AG20443 (cell line): ENCODE results near the gene CNRIP1.
A peak's percentile ranks its signal among the peaks of the same experiment; 100 is the strongest.

Experiments
- DNase-seq: peaks from one replicate; pipeline ENCODE4 v3.0.0; 2012; ENCODE audit warnings: low spot score, mixed read lengths

Gene CNRIP1

DNA sequence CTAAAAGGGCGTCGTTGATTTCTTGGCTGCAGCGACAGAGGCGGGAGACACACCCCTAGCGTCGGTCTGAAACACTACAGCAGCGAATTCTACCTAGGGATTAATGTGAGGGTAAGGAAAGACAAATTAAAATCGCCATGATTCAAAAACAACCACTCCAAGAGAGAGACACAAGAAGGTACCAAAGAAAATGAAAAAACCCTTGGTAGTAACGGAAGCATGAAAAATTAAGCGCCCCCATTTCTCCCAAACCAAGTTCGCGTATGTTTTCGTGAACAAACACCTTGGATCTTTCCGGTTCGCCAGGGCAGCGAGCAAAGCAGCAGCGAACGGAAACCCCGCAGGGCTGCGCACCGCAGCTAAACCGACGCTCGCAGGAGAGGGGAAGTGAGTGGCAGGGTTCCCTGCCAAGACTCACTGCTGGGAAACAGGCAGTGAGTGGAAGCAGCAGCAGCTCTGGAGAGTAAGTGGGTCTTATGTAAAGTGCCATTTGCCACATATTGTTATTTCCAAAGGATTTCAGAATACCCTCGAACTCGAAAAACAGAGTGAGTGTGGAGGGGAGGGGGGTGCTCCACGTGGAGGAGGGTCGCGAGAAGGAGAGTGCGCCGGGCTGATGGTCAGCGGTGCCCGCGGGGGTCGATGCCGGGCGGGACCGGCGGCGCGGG lies 68.4 kb downstream of the CNRIP1 start:
- DNase-seq, result peak; percentile 78

DNA sequence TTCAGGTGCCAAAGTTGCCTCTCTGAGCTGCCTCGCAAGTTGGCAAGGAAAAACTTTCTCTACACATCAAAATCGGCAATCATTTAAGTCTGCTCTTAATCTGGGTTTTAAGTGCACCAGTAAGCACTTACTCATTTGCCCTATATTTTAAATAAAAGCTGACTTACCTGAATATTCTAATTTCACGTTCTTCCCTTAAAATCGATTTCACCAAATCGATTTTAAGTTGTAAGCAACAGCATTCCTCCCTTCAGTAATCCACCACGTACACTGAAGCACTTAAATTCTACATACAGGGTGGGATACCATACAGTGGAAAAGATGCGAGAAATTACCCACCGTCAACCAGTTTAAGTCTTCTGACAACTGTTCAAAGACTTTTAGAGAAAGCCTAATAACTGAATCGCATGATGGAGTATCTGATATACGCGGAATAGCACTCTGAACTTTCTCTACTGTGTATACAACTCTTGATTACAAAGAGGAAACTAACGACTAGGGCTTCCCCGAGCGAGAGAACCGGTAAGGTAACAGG lies 69.0 kb downstream of the CNRIP1 start:
- DNase-seq, result no peak

DNA sequence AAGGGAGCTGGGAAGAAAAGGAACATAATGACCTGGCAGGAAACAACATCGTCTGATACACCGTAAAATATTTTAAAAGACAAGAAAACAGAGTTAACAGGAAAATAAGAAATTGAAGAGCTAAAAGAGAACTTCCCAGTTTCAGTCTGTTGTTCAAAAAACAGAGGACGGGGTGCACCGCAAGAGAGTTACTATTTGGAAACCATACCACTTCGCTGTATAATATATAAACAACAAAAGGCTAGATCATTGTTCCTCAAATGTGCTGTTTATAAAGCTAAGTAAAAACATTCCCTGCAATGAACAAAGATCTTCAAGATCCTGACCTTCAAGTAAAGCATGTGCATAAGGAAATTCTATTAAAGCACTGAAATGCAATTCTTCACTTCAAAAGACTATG lies 69.6 kb downstream of the CNRIP1 start:
- DNase-seq, result no peak

DNA sequence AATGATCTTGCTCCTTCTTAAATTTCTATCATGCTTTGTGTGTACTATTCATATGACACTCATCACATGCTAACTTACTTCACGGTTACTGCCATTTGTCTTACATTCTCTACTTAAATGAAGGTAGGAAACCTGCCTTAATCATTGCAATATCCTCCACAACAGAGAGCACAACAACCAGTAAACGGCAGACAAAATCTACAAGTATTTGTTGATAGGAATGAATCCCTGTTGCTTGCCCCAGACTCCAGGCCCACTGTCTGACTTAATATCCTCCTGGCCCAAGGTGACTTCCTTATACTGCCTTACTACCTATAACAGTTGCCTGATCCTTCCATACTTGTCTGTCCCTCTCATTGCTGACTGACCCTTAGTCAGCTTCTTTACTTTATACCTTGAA lies 70.9 kb downstream of the CNRIP1 start:
- no peak for DNase-seq

DNA sequence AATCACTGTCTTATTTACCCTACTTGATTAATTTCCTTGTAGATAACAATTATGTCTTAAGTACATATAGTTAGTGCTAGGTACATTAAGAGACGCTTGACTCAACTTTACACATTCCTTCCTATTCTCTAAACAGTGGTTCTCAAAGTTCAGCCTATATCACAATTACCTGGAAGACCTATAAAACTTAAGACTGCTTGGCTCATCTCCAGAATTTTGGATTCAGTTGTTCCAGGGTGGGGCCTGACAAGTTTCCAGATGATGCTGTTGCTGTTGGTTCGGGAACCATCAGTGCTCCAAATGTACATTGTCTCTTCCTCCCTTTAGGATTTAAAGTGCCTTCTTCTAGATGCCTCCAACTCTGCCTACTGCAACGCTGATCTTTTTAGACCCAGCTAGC lies 71.4 kb downstream of the CNRIP1 start:
- no peak for DNase-seq

DNA sequence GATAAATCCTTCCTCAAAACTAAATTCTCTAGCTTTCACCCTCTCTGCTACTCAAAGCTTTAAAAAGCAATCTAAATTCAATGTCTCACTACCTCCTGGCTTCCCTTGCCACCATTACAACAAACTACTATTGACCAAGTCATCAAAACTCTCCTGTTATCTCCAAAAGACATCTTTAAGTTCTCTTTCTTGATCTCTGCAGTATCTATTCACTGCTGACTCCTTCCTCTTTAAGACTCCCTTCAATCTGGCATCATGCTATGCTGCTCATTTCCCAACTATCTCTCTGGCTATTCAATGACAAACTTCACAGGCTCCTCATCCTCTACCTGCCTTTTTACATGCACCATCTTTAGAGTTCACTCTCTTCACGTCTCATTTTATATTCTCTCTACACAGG lies 73.4 kb downstream of the CNRIP1 start:
- no peak for DNase-seq

DNA sequence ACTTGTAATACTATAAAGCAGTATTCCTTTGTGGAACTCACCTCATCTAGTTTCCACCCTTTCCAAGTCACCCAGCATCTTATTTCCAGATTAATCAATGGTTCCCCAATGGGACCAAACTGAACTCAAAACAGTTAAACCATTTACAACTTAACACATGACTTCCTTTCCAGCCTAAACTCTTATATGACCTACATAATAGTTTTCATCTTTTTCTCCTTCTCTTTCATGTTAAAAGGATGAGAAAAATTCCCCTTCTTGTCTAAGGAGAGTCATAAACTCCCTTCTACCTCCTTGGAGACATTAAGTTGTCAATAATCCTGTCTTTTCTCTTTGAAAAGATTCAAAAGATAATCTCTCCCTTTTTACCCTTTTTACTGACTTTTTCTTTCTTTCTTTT lies 74.1 kb downstream of the CNRIP1 start:
- no peak for DNase-seq

DNA sequence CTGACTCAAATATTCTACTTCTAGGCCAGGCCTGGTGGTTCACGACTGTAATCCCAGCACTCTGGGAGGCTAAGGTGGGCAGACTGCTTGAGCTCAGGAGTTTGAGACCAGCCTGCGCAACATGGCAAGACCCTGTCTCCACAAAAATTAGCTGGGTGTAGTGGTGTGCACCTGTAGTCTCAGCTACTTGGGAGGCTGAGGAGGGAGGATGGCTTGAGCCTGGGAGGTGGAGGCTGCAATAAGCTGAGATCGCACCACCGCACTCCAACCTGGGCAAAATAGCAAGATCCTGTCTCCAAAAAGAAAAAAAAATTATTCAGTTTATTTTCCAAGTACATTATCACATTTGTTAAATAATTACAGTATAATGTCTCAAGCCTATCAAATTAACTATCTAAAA lies 74.7 kb downstream of the CNRIP1 start:
- no peak for DNase-seq

DNA sequence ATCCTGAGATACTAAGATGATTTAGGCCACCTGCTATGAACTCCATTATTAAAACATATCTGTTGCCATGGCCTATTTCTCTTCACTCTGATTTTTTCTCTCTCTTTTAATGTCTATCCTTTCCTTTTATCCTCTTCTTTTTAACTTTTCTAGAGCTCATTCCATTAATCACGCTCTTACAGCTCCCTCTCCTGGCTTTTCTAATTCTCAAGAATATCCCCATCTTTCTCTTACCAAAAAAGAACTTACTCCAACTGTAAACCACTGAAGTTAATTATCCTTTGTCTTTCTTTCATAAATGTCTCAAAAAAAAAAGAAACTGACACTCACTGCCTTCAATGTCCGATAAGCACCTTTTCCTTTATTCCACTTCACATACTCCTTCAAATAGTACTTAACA lies 75.3 kb downstream of the CNRIP1 start:
- DNase-seq, result no peak
